Activated CD8-positive, alpha-beta memory T cell treated with anti-CD3 and anti-CD28 coated beads for 24 hours (primary cell): Measurements from ENCODE around the gene NPY.
"Not testable (repeated sequence)": the region's sequence is repeated elsewhere in the genome, so short reads cannot be mapped to it uniquely, and the experiment has no call there.

Experiments used
- DNase-seq: peaks from one replicate; pipeline ENCODE4 v3.0.0-alpha.2; 2020

NPY gene

GRCh38 chr7:24283897-24284698 lies at the start of gene NPY:
NPY (plus strand) TSS chr7:24284190; CDS start chr7:24285241, 1,051 bp downstream.
- DNase-seq = no peak

DNA sequence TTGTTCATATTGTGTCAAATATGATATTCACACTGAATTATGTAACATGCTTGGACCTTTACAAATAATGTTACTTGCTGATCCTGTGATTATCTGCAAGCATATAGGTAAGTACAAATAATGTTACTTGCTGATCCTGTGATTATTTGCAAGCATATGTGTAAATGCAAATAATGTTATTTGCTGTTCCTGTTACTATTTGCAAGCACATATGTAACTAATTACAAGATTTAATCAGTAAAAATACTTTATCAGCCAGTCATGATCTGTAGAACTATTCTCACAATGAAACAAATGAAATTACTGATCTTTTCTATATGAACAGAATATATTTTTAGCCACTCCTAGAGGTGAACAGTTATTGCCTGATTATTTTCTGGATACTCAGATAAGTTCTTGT lies 44.7 kb upstream of the NPY start:
- DNase-seq = no peak

GRCh38 chr7:24241206-24241605 lies 42.8 kb upstream of the NPY start:
- no peak for DNase-seq

- DNase-seq = no peak
These were observed 39.4 kb upstream of the NPY start for GRCh38 chr7:24244554-24244953.

DNA sequence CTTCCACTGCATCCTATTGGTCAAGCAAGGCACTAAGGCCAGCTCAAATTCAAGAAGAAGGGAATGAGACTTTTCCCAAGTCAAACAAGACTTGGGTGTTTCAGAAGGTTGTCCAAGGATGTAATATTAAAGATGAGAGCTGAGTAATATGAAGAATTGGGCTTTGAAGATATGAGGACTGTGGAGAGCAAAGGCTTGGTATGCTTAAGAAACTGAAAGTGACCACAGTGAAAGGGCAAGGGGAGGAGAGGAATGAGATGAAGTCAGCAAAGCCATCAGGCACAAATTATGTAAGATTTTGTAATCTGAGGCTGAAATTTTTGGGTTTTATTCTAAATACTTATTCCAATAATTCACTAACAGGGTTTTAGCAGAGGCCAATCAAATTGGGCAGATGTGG lies 38.6 kb upstream of the NPY start:
- DNase-seq = no peak

- DNase-seq = no peak
These were observed 34.7 kb upstream of the NPY start for GRCh38 chr7:24249266-24249665.

DNA sequence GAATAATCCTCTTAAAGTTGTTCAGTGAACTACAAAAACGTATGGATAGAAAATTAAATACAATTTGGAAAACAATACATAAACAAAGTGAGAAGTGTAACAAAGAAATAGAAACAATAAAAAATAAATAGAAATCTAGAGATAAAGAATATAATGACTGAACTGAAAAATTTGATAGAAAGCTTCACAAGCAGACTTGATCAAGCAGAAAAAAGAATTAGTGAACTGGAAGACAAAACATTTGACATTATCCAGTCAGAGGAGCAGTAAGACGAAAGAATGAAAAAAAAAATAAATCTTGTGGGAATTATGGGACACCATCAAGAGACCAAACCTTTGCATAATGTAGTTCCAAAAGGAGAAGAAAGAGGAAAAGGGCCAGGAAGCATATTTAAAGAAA lies 32.4 kb upstream of the NPY start:
- no peak for DNase-seq

DNA sequence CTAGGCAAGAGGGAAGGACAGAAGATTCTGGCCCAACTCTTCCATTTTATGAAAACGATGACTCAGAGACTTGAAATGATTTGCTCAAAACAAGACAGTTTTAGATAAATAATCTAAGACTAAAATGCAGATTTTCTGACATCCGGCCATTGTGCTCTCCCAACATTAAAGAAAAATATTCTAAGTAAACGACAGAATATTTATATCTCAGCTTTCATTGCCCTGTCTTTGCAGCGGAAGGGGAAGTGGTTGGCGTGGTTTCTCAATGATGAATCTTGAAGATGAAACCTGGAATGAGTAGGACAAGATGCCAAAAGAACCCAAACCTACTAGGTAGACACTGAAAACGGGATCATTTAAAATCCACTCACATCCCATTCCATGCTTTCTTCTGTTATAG lies 28.9 kb upstream of the NPY start:
- no peak for DNase-seq

DNA sequence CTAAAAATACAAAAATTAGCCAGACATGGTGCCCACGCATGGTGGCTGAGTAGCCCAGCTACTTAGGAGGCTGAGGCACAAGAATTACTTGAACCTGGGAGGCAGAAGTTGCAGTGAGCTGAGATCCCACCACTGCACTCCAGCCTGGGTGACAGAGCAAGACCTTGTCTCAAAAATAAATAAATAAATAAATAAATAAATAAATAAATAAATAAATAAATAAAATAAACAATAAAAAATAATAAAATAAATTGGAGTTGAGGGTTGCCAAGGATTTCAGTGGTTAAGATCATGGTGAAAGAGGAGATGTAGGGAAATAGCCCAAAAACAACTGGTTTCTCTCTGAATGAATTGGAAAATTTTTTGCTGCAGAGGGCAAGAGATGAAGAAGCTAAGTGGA lies 25.7 kb upstream of the NPY start:
- DNase-seq = not testable (repeated sequence)

- no peak for DNase-seq
These were observed 12.1 kb upstream of the NPY start for GRCh38 chr7:24271938-24272337.

GRCh38 chr7:24279512-24279911 lies 4.5 kb upstream of the NPY start:
- no peak for DNase-seq

GRCh38 chr7:24283554-24283896 lies 465 bp upstream of the NPY start:
- DNase-seq = no peak

GRCh38 chr7:24284699-24285506 lies 913 bp downstream of the NPY start:
- no peak for DNase-seq

GRCh38 chr7:24290004-24290641 lies 6.1 kb downstream of the NPY start:
- peak; percentile 62 for DNase-seq

GRCh38 chr7:24291271-24291670 lies 7.3 kb downstream of the NPY start:
- DNase-seq = no peak

GRCh38 chr7:24297362-24297761 lies 13.4 kb downstream of the NPY start:
- no peak for DNase-seq

- no peak for DNase-seq
These were observed 14.7 kb downstream of the NPY start for GRCh38 chr7:24298696-24299095.

- no peak for DNase-seq
These were observed 15.2 kb downstream of the NPY start for GRCh38 chr7:24299192-24299591.

- DNase-seq = no peak
These were observed 17.7 kb downstream of the NPY start for GRCh38 chr7:24301703-24302102.

- no peak for DNase-seq
These were observed 20.6 kb downstream of the NPY start for GRCh38 chr7:24304494-24305095.

DNA sequence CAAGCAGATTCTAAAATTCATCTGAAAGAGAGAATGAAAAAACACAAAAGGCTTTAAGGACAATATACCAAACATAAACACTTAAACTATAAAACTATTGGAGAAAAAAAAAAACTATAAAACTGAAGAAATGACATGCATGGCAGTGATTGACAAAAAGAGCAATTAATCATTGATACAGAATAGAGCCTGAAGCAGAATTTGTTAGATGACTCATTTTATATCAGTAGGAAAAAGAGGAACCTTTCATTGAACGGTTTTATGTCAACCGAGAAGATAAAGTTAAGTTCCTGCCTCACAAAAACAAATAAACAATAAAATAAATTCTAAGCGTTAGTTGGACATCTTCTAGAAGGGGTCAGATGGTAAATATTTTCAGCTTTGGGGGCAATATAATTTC lies 23.3 kb downstream of the NPY start:
- DNase-seq = no peak

- DNase-seq = no peak
These were observed 28.6 kb downstream of the NPY start for GRCh38 chr7:24312588-24312987.

DNA sequence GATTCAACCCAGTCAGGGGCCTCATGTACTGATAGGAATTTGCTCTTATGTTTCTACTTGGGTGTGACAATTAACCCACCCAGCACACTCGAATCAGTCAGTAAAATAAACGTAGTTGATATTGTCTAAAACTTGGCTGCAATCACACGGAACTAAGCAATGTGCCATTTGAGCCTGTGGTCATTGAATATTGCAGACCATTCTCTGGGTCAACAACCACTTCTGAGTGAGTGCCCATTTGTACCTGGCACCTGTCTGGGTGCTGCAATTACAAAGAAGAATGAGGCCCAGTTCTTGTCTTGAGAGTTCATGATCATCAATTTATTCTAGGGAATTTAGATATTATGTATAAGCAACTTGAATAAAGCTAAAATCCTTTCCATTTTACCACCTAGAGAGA lies 29.8 kb downstream of the NPY start:
- no peak for DNase-seq

DNA sequence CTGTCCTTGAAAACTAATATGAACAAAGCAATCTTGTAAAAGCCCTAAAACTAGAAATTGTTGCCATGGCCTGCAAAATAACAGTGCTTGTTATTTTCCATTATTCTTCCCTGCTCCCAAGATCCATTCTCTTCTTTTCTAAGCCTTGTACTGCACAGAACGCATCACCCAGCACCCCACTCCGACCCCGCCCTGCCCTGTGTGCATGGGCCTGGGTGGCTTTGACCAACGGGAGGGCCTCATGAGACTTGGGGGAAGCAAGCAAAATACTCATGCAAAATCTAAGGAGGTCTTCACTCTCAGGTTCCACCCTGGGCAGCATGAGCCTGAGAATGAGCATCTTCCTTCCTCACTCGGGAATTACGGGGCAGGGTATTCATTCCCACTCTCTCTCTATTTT lies 32.4 kb downstream of the NPY start:
- no peak for DNase-seq
